Cardiac muscle cell (in vitro differentiated cells and primary cell): ENCODE measurements around the gene HPGD. TPM values are rescaled to one million over a fixed set of nuclear protein-coding genes. Genes with fewer than 3 reads are reported as not detected.
"Not testable (repeated sequence)": the region's sequence is repeated elsewhere in the genome, so short reads cannot be mapped to it uniquely, and the experiment has no call there.

Experiments used
- DNase-seq, 2 donors: peaks; one replicate each; pipeline versions ENCODE4 v3.0.0 to v3.0.0-alpha.2; 2010 to 2017; ENCODE audit warnings: low read depth in 1 of 2, low spot score in 1 of 2
- H3K27ac ChIP-seq: fragments of 200-600 bp; sonication (generic); 2 replicates; pipeline ENCODE4 v1.5.1; 2016
- H3K27me3 ChIP-seq: fragments of 200-600 bp; sonication (generic); 2 replicates; pipeline ENCODE4 v1.6.0; 2016; ENCODE audit warnings: control low read depth
- H3K36me3 ChIP-seq: fragments of 200-600 bp; sonication (generic); 2 replicates; pipeline ENCODE4 v1.5.1; 2016; ENCODE audit warnings: control low read depth
- H3K4me1 ChIP-seq: fragments of 200-600 bp; sonication (generic); 2 replicates; pipeline ENCODE4 v1.8.1; 2017; ENCODE audit warnings: low read depth, mild to moderate bottlenecking, mixed run types
- H3K4me3 ChIP-seq: fragments of 200-600 bp; sonication (generic); 2 replicates; pipeline ENCODE4 v1.5.1; 2016; ENCODE audit warnings: mild to moderate bottlenecking
- H3K9me3 ChIP-seq: fragments of 200-600 bp; sonication (generic); 2 replicates; pipeline ENCODE4 v1.5.1; 2017; ENCODE audit warnings: low read depth, mild to moderate bottlenecking, control low read depth
- polyA plus RNA-seq: library from polyadenylated mRNA; unstranded; fragments of >200 nt; fragmentation: Nextera tagmentation; extraction: Ambion mirVana; gene quantifications from 2 replicates; pipeline ENCODE4 v1.2.1, GENCODE V29; 2016
- total RNA-seq: library from RNA; depleted of rRNA; stranded (reverse); fragments of >200 nt; gene quantifications from 2 replicates; pipeline ENCODE4 v1.2.3, GENCODE V29; 2016
- TF ChIP-seq, protein P1 (sequence below): IDR thresholded peaks from 2 replicates; pipeline ENCODE4 v1.5.1; 2012; ENCODE audit warnings: low read depth, mild to moderate bottlenecking, low read length

The HPGD gene
- total and polyA plus RNA-seq, 2 experiments from 2014 or later, result 0.15 to 0.51 TPM

DNA sequence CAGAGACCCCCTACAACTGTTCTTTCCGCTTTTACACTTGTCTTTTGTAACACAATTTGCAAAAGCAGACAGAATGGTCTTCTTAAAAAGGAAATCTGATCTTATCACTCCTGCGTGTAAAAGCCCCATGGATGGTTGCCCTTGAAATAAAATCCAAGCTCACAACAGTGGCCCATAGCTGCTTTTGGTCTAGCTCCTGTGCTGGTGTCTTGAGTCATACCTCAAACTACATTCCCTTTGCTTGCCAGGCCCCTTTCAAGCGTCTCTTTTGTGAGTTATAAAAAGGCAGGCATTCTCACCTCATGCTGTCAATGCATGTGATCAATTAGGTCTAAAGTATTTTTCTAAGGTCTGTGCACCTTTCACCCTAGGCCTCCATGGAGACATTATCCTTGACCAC is 27.6 kb downstream of the HPGD start:
- no peak overlapping the region for H3K4me3 ChIP-seq
- no peaks in the 10 kb centered on the region for H3K9me3 ChIP-seq
- no peak for DNase-seq
- H3K4me1 ChIP-seq, result no peaks in the 10 kb centered on the region
- TF ChIP-seq, protein P1, sequence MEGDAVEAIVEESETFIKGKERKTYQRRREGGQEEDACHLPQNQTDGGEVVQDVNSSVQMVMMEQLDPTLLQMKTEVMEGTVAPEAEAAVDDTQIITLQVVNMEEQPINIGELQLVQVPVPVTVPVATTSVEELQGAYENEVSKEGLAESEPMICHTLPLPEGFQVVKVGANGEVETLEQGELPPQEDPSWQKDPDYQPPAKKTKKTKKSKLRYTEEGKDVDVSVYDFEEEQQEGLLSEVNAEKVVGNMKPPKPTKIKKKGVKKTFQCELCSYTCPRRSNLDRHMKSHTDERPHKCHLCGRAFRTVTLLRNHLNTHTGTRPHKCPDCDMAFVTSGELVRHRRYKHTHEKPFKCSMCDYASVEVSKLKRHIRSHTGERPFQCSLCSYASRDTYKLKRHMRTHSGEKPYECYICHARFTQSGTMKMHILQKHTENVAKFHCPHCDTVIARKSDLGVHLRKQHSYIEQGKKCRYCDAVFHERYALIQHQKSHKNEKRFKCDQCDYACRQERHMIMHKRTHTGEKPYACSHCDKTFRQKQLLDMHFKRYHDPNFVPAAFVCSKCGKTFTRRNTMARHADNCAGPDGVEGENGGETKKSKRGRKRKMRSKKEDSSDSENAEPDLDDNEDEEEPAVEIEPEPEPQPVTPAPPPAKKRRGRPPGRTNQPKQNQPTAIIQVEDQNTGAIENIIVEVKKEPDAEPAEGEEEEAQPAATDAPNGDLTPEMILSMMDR, result no peak
- H3K27me3 ChIP-seq, result no peaks in the 10 kb centered on the region
- H3K36me3 ChIP-seq, result no peaks in the 10 kb centered on the region
- no peak overlapping the region for H3K27ac ChIP-seq

DNA sequence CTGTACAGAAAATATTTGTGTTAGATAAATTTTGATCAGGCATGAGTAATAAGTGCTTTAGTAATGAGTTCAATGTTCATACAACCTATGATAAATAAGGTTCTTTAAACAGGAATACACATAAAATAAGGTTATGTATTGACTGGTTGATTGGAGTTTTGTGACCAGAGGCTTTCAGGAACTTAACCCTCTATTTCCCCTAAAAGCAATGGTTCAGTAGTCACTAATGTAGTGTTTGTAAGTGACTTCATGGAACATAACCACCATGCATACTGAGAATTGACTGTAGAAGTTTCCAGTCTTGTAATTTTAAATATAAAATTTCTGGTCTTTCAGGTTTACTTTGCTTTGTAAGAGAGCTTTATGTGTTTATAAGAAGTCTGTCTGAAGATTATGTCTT is 28.1 kb downstream of the HPGD start:
- Histone ChIP-seq H3K4me3 (no peak overlapping the region), H3K27ac (no peak overlapping the region), H3K9me3 (no peaks in the 10 kb centered on the region), H3K36me3 (no peaks in the 10 kb centered on the region), H3K4me1 (no peaks in the 10 kb centered on the region), H3K27me3 (no peaks in the 10 kb centered on the region)
- TF ChIP-seq, protein P1, result no peak
- DNase-seq, result no peak

DNA sequence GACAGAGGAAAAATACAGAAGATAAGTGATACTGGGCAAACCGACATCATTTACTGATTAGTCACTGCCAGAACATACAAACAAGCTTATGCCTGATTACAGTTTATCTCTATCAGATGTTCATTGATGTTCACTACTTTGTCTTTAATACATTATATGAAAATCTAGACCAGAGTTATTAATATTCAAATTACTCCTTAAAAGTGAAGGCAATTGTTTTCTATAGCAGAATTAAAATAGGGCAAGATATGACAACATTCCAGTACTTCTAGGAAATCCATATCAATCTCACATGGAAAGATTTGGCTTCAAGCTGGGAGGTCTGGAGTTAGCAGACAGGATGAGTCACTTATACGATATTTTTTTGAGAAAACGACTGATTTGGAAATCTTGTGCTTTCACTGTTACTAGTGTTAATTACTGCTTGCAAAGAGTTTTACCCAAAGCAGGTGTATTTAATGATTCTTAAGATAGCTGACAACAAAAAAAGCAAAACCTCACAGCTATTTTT is 31.8 kb downstream of the HPGD start:
- peak in 1 of 2 donors; percentile 68 for DNase-seq
- TF ChIP-seq, protein P1, result no peak
- no peaks in the 10 kb centered on the region for H3K4me1 ChIP-seq
- H3K9me3 ChIP-seq, result no peaks in the 10 kb centered on the region
- H3K4me3 ChIP-seq, result no peak overlapping the region
- H3K27me3 ChIP-seq, result no peaks in the 10 kb centered on the region
- H3K27ac ChIP-seq, result no peak overlapping the region
- H3K36me3 ChIP-seq, result no peaks in the 10 kb centered on the region

DNA sequence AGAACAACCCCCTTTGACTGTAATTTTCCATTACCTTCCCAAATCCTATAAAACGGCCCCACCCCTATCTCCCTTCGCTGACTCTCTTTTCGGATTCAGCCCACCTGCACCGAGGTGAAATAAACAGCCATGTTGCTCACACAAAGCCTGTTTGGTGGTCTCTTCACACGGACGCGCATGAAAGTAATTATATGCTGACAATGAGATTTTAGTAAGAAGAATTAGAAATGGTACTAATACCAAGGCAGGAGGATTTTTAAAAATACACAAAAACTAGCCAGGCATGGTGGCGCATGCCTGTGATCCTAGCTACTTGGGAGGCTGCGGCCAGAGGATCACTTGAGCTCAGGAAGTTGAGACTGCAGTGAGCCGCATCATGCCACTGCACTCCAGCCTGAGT is 33.9 kb downstream of the HPGD start:
- not testable (repeated sequence) for DNase-seq, H3K27ac ChIP-seq, H3K4me1 ChIP-seq, H3K36me3 ChIP-seq, H3K27me3 ChIP-seq, H3K9me3 ChIP-seq, H3K4me3 ChIP-seq

DNA sequence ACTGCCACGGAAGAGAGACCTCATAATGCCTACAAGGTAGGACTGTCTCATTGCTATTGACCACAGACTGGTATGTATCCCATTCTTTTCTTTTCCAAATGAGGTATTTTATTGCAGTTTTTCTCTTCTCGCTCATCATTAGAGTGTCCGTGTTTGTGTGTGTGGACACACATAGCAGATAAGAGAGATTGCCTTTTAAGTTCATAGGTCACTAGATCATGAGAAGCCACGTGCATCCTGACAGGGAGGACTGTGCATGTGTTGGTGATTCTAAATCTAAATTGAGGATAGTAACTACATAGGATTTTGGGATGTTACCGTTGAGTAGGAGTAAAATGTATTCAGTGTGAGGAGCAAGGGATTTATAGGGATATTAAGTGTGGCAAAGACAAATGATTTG is 37.3 kb downstream of the HPGD start:
- Histone ChIP-seq H3K36me3 (no peaks in the 10 kb centered on the region), H3K9me3 (no peaks in the 10 kb centered on the region)

DNA sequence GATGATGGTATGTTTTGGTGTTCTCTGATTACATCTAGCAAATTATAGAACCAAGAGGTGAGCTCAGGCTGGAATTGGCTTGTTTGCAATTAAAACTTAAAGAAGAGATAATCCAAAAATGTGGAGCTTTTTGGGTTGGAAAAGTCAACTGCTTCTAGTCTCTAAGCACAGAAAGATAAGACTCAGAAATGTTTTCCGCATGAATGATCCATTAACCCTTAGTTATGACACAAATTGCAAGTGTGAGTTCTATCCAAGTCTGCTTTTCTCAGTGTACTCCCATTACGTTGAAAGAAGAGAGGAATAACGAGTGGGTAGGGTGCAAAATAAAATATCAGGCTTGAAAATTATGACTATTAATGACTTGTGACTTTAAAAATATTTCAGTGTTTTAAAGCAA is 38.5 kb downstream of the HPGD start:
- Histone ChIP-seq H3K36me3 (no peaks in the 10 kb centered on the region), H3K27ac (no peak overlapping the region), H3K9me3 (no peaks in the 10 kb centered on the region), H3K27me3 (no peaks in the 10 kb centered on the region), H3K4me1 (no peaks in the 10 kb centered on the region), H3K4me3 (no peak overlapping the region)
- TF ChIP-seq, protein P1, result no peak
- no peak for DNase-seq

More for the DNA sequence above, 37.3 kb downstream of the HPGD start:
- no peaks in the 10 kb centered on the region for H3K4me1 ChIP-seq
- DNase-seq, result no peak
- TF ChIP-seq, protein P1, result no peak
- no peak overlapping the region for H3K4me3 ChIP-seq
- no peak overlapping the region for H3K27ac ChIP-seq
- no peaks in the 10 kb centered on the region for H3K27me3 ChIP-seq
